K562 (cell line): ENCODE results near the gene LTN1. TPM values are rescaled to one million over a fixed set of nuclear protein-coding genes. Genes with fewer than 3 reads are reported as not detected.

Experiments used
- CBFB ChIP-seq: sonication (generic); formaldehyde crosslinking; IDR thresholded peaks from 2 replicates; pipeline ENCODE4 v1.4.0; 2020; ENCODE audit warnings: mild to moderate bottlenecking, missing genetic modification reagents
- CREBBP ChIP-seq: IDR thresholded peaks from one replicate; pipeline ENCODE4 v1.6.1; 2012; ENCODE audit warnings: low read depth, mild to moderate bottlenecking, control low read depth, inconsistent platforms, low read length
- ELF1 ChIP-seq: fragments of 200-800 bp; sonication (Bioruptor generic); IDR thresholded peaks from 2 replicates; pipeline ENCODE4 v1.6.1; 2016; ENCODE audit warnings: missing genetic modification characterization, missing compliant biosample characterization
- ETV6 ChIP-seq, 3 experiments: fragments of 150-350 bp in 1 of 3; sonication (generic) in 1 of 3; formaldehyde crosslinking in 1 of 3; IDR thresholded peaks; 2 replicates each; pipeline versions ENCODE4 v1.6.1 to v1.8.0; 2014 to 2022; ENCODE audit warnings: borderline replicate concordance in 2 of 3, low read depth in 2 of 3, antibody characterized with exemption in 1 of 3, low read length in 1 of 3, mild to moderate bottlenecking in 1 of 3, missing genetic modification reagents in 1 of 3
- GATAD2A ChIP-seq: fragments of 450-650 bp; IDR thresholded peaks from 2 replicates; pipeline ENCODE4 v1.6.1; 2017
- KDM4B ChIP-seq, 2 experiments: fragments of 450-650 bp in 1 of 2; sonication (generic) in 1 of 2; IDR thresholded peaks; 2 replicates each; pipeline ENCODE4 v1.6.1; 2016 to 2017; ENCODE audit warnings: borderline replicate concordance in 2 of 2, antibody characterized with exemption in 1 of 2, low read depth in 1 of 2, mild to moderate bottlenecking in 1 of 2
- KDM5B ChIP-seq: fragments of 200-600 bp; sonication (generic); IDR thresholded peaks from 2 replicates; pipeline ENCODE4 v1.6.1; 2012; ENCODE audit warnings: low read depth, mild to moderate bottlenecking, moderate library complexity, low read length, control low read depth, inconsistent platforms; ENCODE audit not compliant: insufficient replicate concordance
- MED1 ChIP-seq: sonication (generic); formaldehyde crosslinking; IDR thresholded peaks from 2 replicates; pipeline ENCODE4 v1.8.1; 2023; ENCODE audit warnings: missing genetic modification reagents, borderline replicate concordance
- MIER1 ChIP-seq: fragments of 450-650 bp; IDR thresholded peaks from 2 replicates; pipeline ENCODE4 v1.6.1; 2016; ENCODE audit warnings: antibody characterized with exemption, mild to moderate bottlenecking, low read depth
- MXI1 ChIP-seq: IDR thresholded peaks from 2 replicates; pipeline ENCODE4 v1.6.1; 2011; ENCODE audit warnings: low read depth, mild to moderate bottlenecking, improper control_type of control experiment, low read length
- NFRKB ChIP-seq: fragments of 450-650 bp; IDR thresholded peaks from 2 replicates; pipeline ENCODE4 v1.6.1; 2016; ENCODE audit warnings: low read depth
- NR2C2 ChIP-seq, 2 experiments: fragments of 200-800 bp in 1 of 2; sonication (Bioruptor generic) in 1 of 2; sonication (generic) in 1 of 2; formaldehyde crosslinking in 1 of 2; IDR thresholded peaks; 2 replicates each; pipeline versions ENCODE4 v1.6.1 to v1.8.0; 2016 to 2022; ENCODE audit warnings: mild to moderate bottlenecking in 1 of 2, missing compliant biosample characterization in 1 of 2, missing genetic modification characterization in 1 of 2, missing genetic modification reagents in 1 of 2
- PTRF ChIP-seq: fragments of 450-650 bp; IDR thresholded peaks from 2 replicates; pipeline ENCODE4 v1.6.1; 2016; ENCODE audit warnings: mild to moderate bottlenecking, missing genetic modification characterization, missing compliant biosample characterization
- RFX5 ChIP-seq: IDR thresholded peaks from 2 replicates; pipeline ENCODE4 v1.6.1; 2011; ENCODE audit warnings: low read depth, mild to moderate bottlenecking, improper control_type of control experiment, low read length
- SMAD1 ChIP-seq: fragments of 150-350 bp; IDR thresholded peaks from 2 replicates; pipeline ENCODE4 v1.6.1; 2014; ENCODE audit warnings: low read length, low read depth; ENCODE audit not compliant: partially characterized antibody
- SMARCE1 ChIP-seq: fragments of 450-650 bp; IDR thresholded peaks from 2 replicates; pipeline ENCODE4 v1.7.1; 2016; ENCODE audit warnings: mild to moderate bottlenecking
- SOX6 ChIP-seq: fragments of 450-650 bp; IDR thresholded peaks from 2 replicates; pipeline ENCODE4 v1.6.1; 2014; ENCODE audit warnings: mild to moderate bottlenecking
- SPI1 ChIP-seq: IDR thresholded peaks from 2 replicates; pipeline ENCODE4 v1.6.1; 2011; ENCODE audit warnings: low read depth, low read length, control low read depth, borderline replicate concordance
- SRSF7 ChIP-seq: fragments of 200-400 bp; formaldehyde crosslinking; optimal IDR thresholded peaks from 2 replicates; pipeline ENCODE3; 2017; ENCODE audit warnings: mild to moderate bottlenecking, low read depth, low read length
- TAF15 ChIP-seq: fragments of 200-400 bp; formaldehyde crosslinking; IDR thresholded peaks from 2 replicates; pipeline ENCODE4 v1.6.1; 2017; ENCODE audit warnings: mild to moderate bottlenecking, low read depth, low read length, moderate library complexity
- TEAD1 ChIP-seq, 2 experiments: fragments of 450-650 bp in 1 of 2; sonication (generic) in 1 of 2; formaldehyde crosslinking; IDR thresholded peaks; 2 replicates each; pipeline versions ENCODE4 v1.4.0 to v1.8.0; 2020 to 2022; ENCODE audit warnings: mild to moderate bottlenecking in 2 of 2, missing genetic modification reagents in 1 of 2
- ZBTB1 ChIP-seq: sonication (generic); formaldehyde crosslinking; IDR thresholded peaks from 2 replicates; pipeline ENCODE4 v1.8.1; 2023; ENCODE audit warnings: missing genetic modification reagents, low read depth, mild to moderate bottlenecking, borderline replicate concordance
- ZBTB26 ChIP-seq: fragments of 450-650 bp; formaldehyde crosslinking; IDR thresholded peaks from 2 replicates; pipeline ENCODE4 v1.4.0; 2022; ENCODE audit warnings: missing genetic modification characterization
- ZNF23 ChIP-seq: fragments of 250-450 bp; sonication (Bioruptor Pico); IDR thresholded peaks from 2 replicates; pipeline ENCODE4 v1.4.0; 2020; ENCODE audit warnings: mild to moderate bottlenecking
- ZNF3 ChIP-seq: fragments of 250-450 bp; sonication (Bioruptor Pico); IDR thresholded peaks from 2 replicates; pipeline ENCODE4 v1.5.0; 2021; ENCODE audit warnings: mild to moderate bottlenecking, moderate library complexity
- ZNF668 ChIP-seq: fragments of 250-450 bp; sonication (Bioruptor Pico); IDR thresholded peaks from 2 replicates; pipeline ENCODE4 v1.8.0; 2022; ENCODE audit warnings: mild to moderate bottlenecking, inconsistent platforms
- polyA plus RNA-seq, 8 experiments: library from polyadenylated mRNA; depleted of rRNA in 4 of 8; stranded (reverse) in 5 of 8; unstranded in 3 of 8; fragments of >200 nt; fragmentation: Nextera tagmentation in 2 of 8; fragmentation: Illumina TruSeq in 1 of 8; extraction: Ambion mirVana in 2 of 8; extraction: Trizol in 1 of 8; gene quantifications; 2 replicates each; pipeline versions ENCODE4 v1.2.1 to v1.2.3, GENCODE V29; 2011 to 2014; ENCODE audit warnings: inconsistent platforms in 1 of 8, missing spikeins in 1 of 8
- total RNA-seq, 7 experiments: library from RNA; depleted of rRNA in 6 of 7; stranded (reverse); fragments of >200 nt in 6 of 7; fragmentation: Illumina TruSeq in 2 of 7; extraction: Trizol in 2 of 7; gene quantifications; 2 replicates each; pipeline versions ENCODE4 v1.2.1 to v1.2.3, GENCODE V29; 2011 to 2021; ENCODE audit warnings: low replicate concordance in 1 of 7
- TF ChIP-seq, protein P1 (sequence below): fragments of 450-650 bp; IDR thresholded peaks from 2 replicates; pipeline ENCODE4 v1.6.1; 2016

The LTN1 gene
- total and polyA plus RNA-seq, 9 of the 15 experiments (the other 6 are each of a cell fraction or from before 2014, with no cell fraction given) = 15.7 to 49.6 (median 28.7) TPM

DNA sequence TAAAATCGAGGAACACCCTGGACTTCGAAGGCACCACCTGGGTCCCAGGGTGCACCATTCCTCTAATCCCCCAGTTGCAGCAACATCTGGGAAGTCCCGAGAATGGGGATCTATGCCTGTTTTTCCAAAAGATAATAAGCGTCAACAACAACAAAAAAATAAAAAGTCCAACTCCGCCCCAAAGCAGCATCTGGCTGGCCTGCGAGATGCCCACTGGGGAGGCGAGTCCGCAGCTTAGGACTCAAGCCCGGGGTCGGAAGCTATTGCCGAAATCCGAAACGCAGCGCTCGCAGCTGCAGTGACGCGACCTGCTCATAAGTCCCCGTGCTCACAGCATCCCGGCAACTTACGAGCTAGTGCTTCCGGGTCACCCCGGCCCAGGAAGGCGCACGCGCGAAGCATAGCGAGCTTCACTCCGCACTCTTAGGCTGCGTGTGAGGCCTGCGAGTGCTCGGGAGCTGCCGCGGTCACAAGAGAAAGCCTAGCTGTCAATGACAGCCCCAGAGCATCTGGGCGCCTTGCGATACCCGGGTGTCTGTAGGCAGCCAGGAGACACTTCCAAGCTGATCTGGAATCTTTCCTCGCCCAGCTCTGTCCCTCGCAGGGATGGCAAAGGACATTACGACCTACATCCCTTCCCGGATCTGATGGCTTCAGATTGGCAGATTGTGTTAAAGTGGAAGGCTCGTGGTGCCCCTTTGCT lies 9.9 kb upstream of the LTN1 start (continued):
- TF ChIP-seq MXI1 = 0 out of 2 replicates have a peak, but pooled peaks have one; percentile 34
- no peak for TF ChIP-seq SRSF7
- TF ChIP-seq NFRKB = peak; percentile 87
- TF ChIP-seq RFX5 = no peak
- no peak for TF ChIP-seq ZBTB26
- peak; percentile 100 for TF ChIP-seq NR2C2 (CRISPR knock-in tag; IDR thresholded peaks at IDR 0.05)
- peak; percentile 99 for TF ChIP-seq NR2C2 (tag; IDR thresholded peaks at IDR 0.05)
- no peak for TF ChIP-seq TAF15
- TF ChIP-seq GATAD2A = peak; percentile 36; the same call in 1 of the 2 replicates
- no peak for TF ChIP-seq MIER1
- TF ChIP-seq SOX6 = peak; percentile 79
- no peak for TF ChIP-seq ZNF3 (CRISPR knock-in tag)
- TF ChIP-seq SMARCE1 = 0 out of 2 replicates have a peak, but pooled peaks have one; percentile 18
- no peak; a peak in 1 of 4 replicates for TF ChIP-seq KDM4B (IDR thresholded peaks at IDR 0.05; ENCODE audit: borderline replicate concordance in 2 of 2, low read depth in 1 of 2)
- no peak for TF ChIP-seq PTRF (tag)
- no peak for TF ChIP-seq ZNF23
- TF ChIP-seq ZBTB1 (CRISPR knock-in tag) = no peak
- TF ChIP-seq ETV6 (IDR thresholded peaks at IDR 0.05; ENCODE audit: borderline replicate concordance in 1 of 2, low read depth in 2 of 2, low read length in 1 of 2) = no peak
- no peak for TF ChIP-seq ETV6 (CRISPR knock-in tag; IDR thresholded peaks at IDR 0.05; ENCODE audit: borderline replicate concordance)
- peak; percentile 86; the same call in 1 of the 2 replicates for TF ChIP-seq CBFB (CRISPR knock-in tag)
- TF ChIP-seq SPI1 = no peak
- TF ChIP-seq, protein P1, sequence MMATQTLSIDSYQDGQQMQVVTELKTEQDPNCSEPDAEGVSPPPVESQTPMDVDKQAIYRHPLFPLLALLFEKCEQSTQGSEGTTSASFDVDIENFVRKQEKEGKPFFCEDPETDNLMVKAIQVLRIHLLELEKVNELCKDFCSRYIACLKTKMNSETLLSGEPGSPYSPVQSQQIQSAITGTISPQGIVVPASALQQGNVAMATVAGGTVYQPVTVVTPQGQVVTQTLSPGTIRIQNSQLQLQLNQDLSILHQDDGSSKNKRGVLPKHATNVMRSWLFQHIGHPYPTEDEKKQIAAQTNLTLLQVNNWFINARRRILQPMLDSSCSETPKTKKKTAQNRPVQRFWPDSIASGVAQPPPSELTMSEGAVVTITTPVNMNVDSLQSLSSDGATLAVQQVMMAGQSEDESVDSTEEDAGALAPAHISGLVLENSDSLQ = peak; percentile 78
- peak in 1 of 2 experiments; percentile 83; a peak in 1 of 4 replicates for TF ChIP-seq TEAD1 (CRISPR knock-in tag; IDR thresholded peaks at IDR 0.05)
- TF ChIP-seq KDM5B = peak; percentile 98
- TF ChIP-seq ZNF668 (CRISPR knock-in tag) = 0 out of 2 replicates have a peak, but pooled peaks have one; percentile 24
- peak; percentile 89 for TF ChIP-seq SMAD1
- TF ChIP-seq CREBBP = no peak
- TF ChIP-seq MED1 (CRISPR knock-in tag) = no peak
- peak; percentile 77 for TF ChIP-seq ELF1 (tag)
